Activated CD4-positive, CD25-positive, alpha-beta regulatory T cell treated with anti-CD3 and anti-CD28 coated beads, Interleukin-2, amount 50 U/mL, for 24 hours (primary cell): ENCODE results near the gene IFNGR2.
"Not testable (repeated sequence)": the region's sequence is repeated elsewhere in the genome, so short reads cannot be mapped to it uniquely, and the experiment has no call there.

Experiments used
- ATAC-seq, 2 donors: fragments of 150-1000 bp; cut with Tn5 transposase; one replicate each; pipeline ENCODE4 v1.10.0; 2021; ENCODE audit warnings: mild to moderate bottlenecking in 1 of 2, moderate library complexity in 1 of 2

The IFNGR2 gene

DNA sequence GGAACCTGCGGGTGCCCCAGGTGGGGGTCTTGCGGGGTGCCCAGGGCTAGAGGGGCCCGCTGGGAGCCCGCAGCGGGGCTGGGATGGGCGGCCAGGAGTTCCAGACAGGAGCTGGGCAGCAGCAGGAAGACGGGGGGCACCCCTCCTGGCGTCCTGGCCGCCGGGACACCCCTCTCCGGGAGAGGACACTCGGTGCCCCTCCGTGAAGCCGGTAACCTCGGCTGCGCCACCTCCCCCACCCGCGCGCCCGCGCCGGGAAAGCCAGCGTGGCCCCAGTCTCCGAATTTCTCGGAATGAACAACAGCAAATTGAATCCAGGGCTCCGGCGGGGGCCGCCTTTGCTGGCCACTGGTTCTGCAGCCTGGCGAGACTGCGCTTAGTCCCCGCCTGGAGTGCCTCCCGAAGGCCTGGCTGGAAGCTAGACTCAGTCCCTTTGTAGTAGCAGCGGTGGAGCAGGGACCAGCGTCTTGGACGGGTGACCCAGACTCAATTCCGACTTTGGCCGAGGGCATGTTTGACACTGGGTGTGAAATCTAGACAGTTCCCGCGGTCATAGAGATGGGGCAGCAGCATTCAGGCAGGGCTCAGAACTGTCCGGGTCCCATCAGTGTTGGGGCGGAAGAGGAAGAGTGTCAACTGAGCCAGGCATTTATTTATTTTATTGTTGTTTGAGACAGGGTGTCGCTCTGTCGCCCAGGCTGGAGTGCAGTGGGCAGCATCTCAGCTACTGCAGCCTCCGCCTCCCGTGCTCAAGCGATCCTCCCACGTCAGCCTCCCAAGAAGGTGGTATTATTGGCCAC lies 773 bp downstream of the IFNGR2 start:
- ATAC-seq, result peak; percentile 21 to 30

- peak in 1 of 2 donors; percentile 24 for ATAC-seq
Observed at GRCh38 chr21:33406493-33406892, 3.3 kb downstream of the IFNGR2 start.

DNA sequence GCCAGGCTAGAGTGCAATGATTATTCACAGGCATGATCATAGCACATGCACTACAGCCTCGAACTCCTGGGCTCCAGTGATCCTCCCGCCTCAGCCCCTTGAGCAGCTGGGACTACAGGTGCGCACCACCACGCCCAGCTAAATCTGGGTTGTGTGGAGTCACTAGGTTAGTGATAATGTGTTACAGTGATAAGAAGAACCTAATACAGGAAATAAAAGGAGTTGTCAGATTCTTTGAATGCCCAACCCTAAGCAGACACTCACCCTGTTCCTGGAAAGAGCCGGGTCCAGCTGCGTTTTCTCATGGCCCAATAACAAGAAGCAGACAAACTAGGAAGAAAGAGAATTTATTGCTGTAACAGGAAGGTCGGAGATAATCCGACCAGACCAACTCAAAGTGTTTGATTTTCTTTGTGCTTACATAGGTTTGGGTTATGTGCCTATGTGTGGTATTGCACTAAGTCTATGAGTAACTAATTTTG lies 8.8 kb downstream of the IFNGR2 start:
- ATAC-seq, result peak; percentile 30 to 33

- ATAC-seq, result not testable (repeated sequence)
Observed at GRCh38 chr21:33412439-33412831, 9.2 kb downstream of the IFNGR2 start.

GRCh38 chr21:33412832-33413519 lies 9.8 kb downstream of the IFNGR2 start:
- ATAC-seq, result no peak

DNA sequence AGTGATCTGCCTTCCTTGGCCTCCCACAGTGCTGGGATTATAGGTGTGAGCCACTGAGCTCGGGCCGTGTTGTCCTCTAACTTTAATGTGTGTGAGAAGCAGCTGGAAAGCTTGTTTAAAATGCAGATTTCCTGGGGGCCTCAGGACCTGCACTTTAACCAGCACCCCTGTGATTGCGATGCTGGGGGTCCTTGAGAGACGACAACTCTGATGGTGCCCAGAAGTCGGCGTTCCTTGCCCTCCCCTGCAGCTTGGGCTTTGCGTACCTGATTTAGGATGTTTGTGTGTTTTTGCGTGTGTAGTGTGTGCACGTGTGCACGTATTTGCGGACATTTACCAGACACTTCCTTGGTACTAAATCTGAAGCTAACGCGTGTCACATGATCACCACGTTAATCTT lies 10.9 kb downstream of the IFNGR2 start:
- no peak for ATAC-seq

DNA sequence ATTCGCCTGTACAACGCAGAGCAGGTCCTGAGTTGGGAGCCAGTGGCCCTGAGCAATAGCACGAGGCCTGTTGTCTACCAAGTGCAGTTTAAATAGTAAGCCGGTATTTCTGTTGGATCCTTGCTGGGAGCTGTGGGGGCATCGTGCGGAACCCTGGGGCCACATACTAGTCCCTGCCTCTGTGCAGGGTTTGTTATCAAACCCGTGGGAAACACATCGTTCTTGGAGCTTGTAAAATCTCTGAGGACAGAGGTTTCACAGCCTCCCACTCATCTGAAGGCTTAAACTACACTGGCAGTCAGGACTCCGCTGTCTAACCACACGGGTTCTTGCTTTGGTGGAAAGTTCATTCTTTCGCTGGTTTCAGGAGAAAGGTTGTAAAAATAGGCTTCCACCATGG lies 11.7 kb downstream of the IFNGR2 start:
- ATAC-seq, result no peak

- no peak for ATAC-seq
Observed at GRCh38 chr21:33418691-33419090, 15.5 kb downstream of the IFNGR2 start.

GRCh38 chr21:33419538-33420123 lies 16.4 kb downstream of the IFNGR2 start:
- ATAC-seq, result no peak

GRCh38 chr21:33421713-33422393 lies 18.6 kb downstream of the IFNGR2 start:
- ATAC-seq, result no peak

- no peak for ATAC-seq
Observed at GRCh38 chr21:33424214-33424613, 21.0 kb downstream of the IFNGR2 start.

- no peak for ATAC-seq
Observed at GRCh38 chr21:33425825-33426224, 22.6 kb downstream of the IFNGR2 start.

DNA sequence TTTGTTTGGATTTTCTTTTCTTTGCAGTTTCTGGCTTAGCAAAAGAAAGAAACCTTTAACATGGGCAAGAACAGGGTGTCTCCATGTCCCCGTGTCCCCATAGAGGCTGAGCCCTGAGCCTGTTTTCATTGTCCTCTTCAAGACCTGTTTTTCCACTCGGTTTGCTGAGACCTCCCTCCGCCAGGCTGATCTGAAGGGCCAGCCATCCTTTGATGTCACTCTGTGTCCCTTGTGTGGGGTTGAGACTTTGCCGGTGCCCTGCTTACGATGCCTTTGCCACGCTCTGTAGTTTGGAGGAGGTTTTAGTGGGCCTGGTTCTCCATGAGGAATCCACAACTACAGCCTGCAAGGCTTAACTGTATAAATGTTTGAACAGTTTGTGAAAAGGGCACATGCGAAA lies 23.8 kb downstream of the IFNGR2 start:
- ATAC-seq, result no peak

DNA sequence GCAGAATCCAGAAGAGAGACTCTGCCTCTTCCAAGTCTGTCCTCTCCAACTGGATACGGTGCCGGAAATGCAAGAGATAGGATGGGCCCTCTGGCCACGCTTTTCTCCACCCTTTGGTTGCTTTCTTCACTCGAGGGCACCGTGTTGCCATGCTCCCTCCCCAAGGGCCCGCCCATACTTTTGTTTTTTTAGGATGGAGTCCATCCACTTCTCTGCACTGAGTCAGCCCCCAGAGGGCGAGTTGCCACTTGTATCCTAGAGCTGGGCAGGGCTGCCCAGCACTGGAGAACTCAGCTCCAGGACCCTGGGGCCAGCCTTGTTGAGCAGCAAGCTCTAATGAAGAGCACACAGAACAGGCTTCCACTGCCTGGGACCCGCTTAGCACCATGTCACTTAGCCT lies 25.5 kb downstream of the IFNGR2 start:
- no peak for ATAC-seq

GRCh38 chr21:33430858-33431257 lies 27.6 kb downstream of the IFNGR2 start:
- ATAC-seq, result no peak

DNA sequence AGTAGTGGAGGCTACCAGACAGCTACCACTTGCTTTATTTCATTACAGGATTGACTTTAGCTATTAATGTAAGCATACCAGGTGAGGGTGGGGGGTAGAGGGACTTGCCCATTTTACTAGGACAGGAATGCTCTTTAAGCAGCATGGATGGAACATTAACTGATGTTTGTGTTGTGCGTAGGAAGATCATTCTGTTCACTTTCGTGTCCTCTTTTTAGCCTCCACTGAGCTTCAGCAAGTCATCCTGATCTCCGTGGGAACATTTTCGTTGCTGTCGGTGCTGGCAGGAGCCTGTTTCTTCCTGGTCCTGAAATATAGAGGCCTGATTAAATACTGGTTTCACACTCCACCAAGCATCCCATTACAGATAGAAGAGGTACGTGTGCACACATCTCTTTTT lies 29.3 kb downstream of the IFNGR2 start:
- ATAC-seq, result no peak

- no peak for ATAC-seq
Observed at GRCh38 chr21:33433001-33433400, 29.8 kb downstream of the IFNGR2 start.

DNA sequence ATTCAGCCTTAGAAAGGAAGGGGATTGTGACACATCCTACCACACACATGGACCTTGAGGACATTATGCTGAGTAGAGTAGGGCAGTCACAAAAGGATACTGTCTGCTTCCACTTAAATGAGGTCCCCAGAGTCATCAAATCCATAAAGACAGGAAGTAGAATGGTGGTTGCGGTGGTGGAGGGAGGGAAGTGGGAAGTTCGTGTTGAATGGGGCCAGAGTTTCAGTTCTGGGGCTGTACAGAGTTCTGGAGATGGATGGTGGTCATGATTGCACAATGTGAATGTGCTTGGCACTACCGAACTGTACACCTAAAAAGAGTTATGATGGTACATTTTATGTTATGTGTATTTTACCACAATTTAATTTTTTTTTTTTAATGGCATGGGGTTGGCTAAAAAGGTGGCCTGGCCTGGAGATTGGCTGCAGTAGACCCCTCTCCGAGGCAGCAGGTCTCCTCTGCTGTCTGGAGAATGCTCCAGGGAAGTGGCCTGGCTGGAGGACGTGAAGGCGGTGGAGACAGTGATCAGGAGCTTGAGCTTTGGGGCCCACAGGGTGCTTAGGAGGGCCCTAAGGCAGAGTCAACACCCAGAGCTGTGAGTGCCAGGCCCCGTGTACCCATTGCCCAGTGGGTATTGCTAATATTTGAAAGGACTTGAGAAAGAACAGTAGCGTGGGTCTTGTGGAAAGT lies 30.4 kb downstream of the IFNGR2 start:
- no peak for ATAC-seq

- ATAC-seq, result peak; percentile 94 to 95
Observed at GRCh38 chr21:33434770-33435360, 31.7 kb downstream of the IFNGR2 start.

DNA sequence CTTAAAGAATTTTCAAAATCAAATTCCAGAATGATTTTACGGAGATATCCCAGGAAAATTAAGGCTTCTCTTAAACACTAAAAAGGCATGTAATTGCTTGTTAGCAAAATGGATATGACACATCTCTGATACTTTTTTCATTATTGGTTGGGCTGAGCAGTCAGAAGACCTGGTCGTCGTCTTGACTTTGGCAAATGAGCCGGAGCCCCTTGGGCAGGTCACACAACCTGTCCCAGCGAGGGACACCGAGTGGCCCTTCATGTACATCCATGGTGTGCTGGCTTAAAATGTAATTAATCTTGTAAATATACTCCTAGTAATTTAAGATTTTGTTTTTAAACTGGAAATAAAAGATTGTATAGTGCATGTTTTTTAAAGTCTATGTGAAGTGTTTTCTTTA lies 33.9 kb downstream of the IFNGR2 start:
- ATAC-seq, result no peak

GRCh38 chr21:33441489-33442477 lies 38.6 kb downstream of the IFNGR2 start:
- peak in 1 of 2 donors; percentile 21 for ATAC-seq
